Ammon's horn (tissue), 1 donor: ENCODE data around the gene DBP.
"Not testable (repeated sequence)": the region's sequence is repeated elsewhere in the genome, so short reads cannot be mapped to it uniquely, and the experiment has no call there.

Experiments
- DNase-seq: peaks from one replicate; pipeline ENCODE4 v3.0.0-alpha.2; 2016; ENCODE audit warnings: low spot score

The DBP gene

GRCh38 chr19:48665786-48666185, 28.6 kb upstream of the DBP start:
- no peak for DNase-seq

GRCh38 chr19:48664476-48664875, 27.3 kb upstream of the DBP start:
- no peak for DNase-seq

- no peak for DNase-seq
Observed at GRCh38 chr19:48663667-48664066, 26.5 kb upstream of the DBP start.

GRCh38 chr19:48661711-48662090, 24.5 kb upstream of the DBP start:
- no peak for DNase-seq

GRCh38 chr19:48660852-48661710, 23.9 kb upstream of the DBP start:
- peak; percentile 90 for DNase-seq

- no peak for DNase-seq
Observed at GRCh38 chr19:48659768-48660167, 22.6 kb upstream of the DBP start.

GRCh38 chr19:48658483-48658882, 21.3 kb upstream of the DBP start:
- no peak for DNase-seq

GRCh38 chr19:48657828-48658227, 20.6 kb upstream of the DBP start:
- DNase-seq: not testable (repeated sequence)

GRCh38 chr19:48656840-48657474, 19.8 kb upstream of the DBP start:
- no peak for DNase-seq

- no peak for DNase-seq
Observed at GRCh38 chr19:48654299-48655059, 17.3 kb upstream of the DBP start.

GRCh38 chr19:48651683-48652048, 14.5 kb upstream of the DBP start:
- DNase-seq: no peak

- no peak for DNase-seq
Observed at GRCh38 chr19:48650974-48651682, 13.9 kb upstream of the DBP start.

GRCh38 chr19:48648134-48648533, 11.0 kb upstream of the DBP start:
- DNase-seq: no peak

- no peak for DNase-seq
Observed at GRCh38 chr19:48646722-48647216, 9.6 kb upstream of the DBP start.

- peak; percentile 94 for DNase-seq
Observed at GRCh38 chr19:48646001-48646721, 9.0 kb upstream of the DBP start, which contains the start of gene CA11. TSS of gene CA11 (minus strand) at chr19:48646187. CDS start at chr19:48645632, 555 bp downstream.

GRCh38 chr19:48645620-48646000, 8.4 kb upstream of the DBP start:
- DNase-seq: no peak

- peak; percentile 94 for DNase-seq
Observed at GRCh38 chr19:48644839-48645619, 7.8 kb upstream of the DBP start.

GRCh38 chr19:48644355-48644754, 7.2 kb upstream of the DBP start:
- no peak for DNase-seq

- DNase-seq: no peak
Observed at GRCh38 chr19:48642862-48643261, 5.7 kb upstream of the DBP start.

GRCh38 chr19:48641850-48642249, 4.7 kb upstream of the DBP start:
- no peak for DNase-seq
